HG03108 (cell line): ENCODE data around the gene EPM2A.

ENCODE experiments used
- ATAC-seq: cut with Tn5 transposase; IDR thresholded peaks from one replicate; pipeline ENCODE4 v1.9.1; 2021; ENCODE audit warnings: moderate library complexity; ENCODE audit not compliant: unreplicated experiment

The EPM2A gene

DNA sequence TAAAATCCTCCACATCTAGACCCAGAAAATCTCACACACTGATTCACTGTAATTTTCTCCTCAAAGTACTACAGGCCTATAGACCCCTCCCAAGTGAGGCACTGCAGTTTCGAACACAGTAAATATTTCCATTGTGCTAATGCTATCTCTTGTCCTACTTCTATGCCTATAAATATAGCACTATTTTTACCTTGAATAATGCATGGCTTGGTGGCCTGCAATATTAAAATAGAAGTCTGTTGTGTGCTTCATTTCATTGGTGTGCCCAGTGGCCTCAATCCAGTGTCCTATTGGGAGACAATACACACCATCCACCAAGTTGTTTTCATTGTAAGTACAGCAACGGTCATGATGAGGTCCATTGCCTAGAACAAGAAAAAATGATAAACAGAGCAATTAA is 49.4 kb downstream of the EPM2A start:
- ATAC-seq: no peak

- ATAC-seq: no peak
These were observed 53.4 kb downstream of the EPM2A start for GRCh38 chr6:145681965-145682364.

GRCh38 chr6:145673504-145673903 is 61.8 kb downstream of the EPM2A start:
- ATAC-seq: no peak

GRCh38 chr6:145670311-145670710 is 65.0 kb downstream of the EPM2A start:
- ATAC-seq: no peak

GRCh38 chr6:145669627-145670034 is 65.7 kb downstream of the EPM2A start:
- ATAC-seq: no peak

DNA sequence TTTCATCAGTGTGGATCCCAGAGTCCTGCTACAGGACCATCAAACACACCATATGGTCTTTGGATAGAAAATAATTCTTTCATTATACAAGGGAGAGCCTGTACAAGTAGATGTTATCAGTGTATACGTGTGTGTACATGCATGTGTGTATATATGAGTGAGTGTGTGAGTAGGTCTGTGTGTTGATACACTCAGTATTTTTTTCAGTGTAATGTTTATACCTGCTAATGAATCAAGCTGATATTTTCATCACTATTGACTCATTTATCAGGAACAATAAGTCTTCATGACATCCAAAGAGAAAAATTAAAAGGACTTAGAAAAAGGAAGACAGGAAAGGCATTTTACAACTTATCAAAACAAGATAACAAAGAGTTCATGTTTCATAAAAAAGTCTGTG is 66.5 kb downstream of the EPM2A start:
- no peak for ATAC-seq

GRCh38 chr6:145660676-145661075 is 74.6 kb downstream of the EPM2A start:
- ATAC-seq: no peak

DNA sequence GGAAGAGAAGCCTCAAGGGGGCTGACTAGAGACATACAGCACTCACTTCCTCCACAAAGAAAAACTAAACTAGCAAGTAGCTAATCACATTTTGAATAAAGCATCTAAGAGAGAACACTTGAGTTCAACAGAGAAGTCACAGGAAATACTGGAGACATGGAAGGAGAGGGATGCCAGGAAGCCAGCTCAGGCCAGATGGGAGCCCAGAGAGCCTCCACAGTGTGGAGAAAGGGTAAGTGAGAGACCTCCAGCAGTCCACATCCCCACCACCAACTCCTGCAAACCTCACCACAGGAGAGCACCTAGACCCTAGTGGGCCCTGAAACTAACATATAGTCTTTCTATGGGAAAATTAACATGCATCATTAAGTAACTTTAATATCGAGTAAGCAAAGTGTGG is 79.2 kb downstream of the EPM2A start:
- no peak for ATAC-seq

- ATAC-seq: no peak
These were observed 82.7 kb downstream of the EPM2A start for GRCh38 chr6:145652572-145652971.

DNA sequence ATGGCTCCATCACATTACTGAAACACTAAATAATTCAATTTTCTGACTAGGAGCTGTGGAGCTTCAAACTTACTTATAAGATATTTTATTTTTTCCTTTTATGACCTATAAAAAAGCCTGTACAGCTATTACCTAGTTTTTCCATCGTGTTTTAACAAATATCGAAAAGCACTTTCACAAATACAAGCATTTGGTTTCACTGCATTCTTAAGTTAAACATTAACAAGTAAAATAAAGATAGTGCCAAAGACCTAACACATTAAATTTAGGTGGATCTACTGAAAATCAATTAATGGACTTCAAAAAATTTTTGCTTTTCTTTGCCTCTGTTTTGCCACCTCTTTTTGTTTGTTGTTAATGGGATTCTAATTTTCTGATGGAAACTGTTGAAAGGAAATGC is 83.3 kb downstream of the EPM2A start:
- ATAC-seq: no peak

- no peak for ATAC-seq
These were observed 87.2 kb downstream of the EPM2A start for GRCh38 chr6:145648149-145648548.

- no peak for ATAC-seq
These were observed 87.7 kb downstream of the EPM2A start for GRCh38 chr6:145647602-145648001.

DNA sequence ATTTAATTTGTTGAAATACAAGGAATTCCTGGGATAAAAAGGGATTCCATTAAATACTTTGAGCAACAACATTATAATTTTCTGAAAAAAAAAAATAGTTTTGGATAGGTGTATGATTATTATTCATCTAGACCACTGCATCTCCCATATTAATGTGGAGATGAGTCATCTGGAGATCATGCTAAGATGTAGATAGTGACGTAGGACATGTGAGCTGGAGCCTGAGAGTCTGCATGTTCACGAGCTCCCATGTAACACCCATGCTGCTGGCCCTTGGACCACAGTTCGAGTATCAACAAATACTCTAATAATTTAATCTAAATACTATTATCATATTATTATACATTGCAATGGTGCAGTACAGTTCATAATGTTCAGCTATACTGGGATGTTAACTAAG is 91.6 kb downstream of the EPM2A start:
- no peak for ATAC-seq

DNA sequence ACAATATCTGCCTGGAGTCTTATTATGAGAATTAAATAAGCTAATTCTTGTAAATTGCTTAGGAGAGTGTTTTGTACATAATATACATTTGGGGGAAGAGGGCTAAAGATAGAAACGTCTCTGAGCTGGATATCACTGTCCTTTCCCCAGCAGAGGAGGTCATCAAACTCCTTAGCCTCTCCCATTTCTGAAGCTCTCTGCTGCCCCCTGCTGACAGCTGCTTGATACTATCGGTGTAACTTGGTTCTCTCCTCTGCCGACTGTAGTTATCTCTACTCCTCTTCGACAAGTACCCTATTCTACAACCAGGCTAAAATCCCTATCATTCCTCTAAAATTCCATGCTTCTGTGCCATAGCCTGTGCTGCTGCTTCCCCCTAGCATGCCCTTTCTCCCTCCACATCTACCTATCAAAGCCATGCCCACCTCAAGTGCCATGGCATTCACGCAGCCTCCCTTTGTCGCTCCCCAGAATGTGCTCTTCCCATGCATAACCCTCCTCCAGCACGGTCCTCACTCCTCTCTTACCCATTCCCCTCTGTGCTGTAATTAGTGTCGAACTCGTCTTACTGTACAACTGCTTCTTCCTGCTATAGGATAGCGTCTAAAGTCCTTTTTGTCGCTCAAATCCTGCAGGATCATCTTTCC is 101.2 kb downstream of the EPM2A start:
- peak; percentile 85 for ATAC-seq

DNA sequence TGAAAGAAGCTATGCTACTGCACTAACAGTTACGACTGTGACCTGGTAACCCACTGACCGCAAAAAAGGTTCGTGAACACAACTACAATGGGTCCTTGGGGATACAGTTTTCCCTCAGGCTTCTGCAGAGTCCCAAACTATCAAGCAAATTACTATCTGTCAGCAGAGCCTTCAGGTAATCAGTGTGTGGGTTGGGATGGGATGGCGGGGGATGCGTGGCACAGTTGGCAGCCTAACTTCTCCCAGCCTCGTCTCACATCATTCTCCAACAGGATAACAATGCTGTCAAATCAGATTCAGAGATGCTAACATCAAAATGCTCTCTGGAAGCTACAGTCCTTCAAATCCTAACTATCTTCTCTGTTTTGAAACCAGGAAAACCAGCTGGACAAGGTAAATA is 102.3 kb downstream of the EPM2A start:
- ATAC-seq: no peak

DNA sequence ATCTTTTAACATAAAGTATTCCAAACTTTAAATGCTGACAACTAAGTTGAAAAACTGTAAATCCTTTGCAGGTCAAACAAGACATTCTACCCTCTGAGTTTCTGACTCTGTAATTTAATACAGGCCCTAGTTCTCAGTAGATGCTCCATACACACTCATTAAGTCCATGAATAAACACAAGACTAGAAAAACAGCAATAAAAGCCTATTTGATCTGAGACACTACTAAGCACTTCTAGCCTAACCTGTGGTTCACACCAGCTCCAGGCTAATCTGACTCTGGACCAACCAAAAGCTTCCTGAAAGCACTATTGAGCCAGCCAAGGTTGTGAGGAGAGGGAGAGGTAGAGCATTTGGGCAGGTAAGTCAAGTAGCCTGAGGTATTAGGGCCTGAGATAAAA is 103.9 kb downstream of the EPM2A start:
- ATAC-seq: no peak

GRCh38 chr6:145630598-145630997 is 104.7 kb downstream of the EPM2A start:
- ATAC-seq: no peak

- ATAC-seq: no peak
These were observed 105.8 kb downstream of the EPM2A start for GRCh38 chr6:145629478-145629877.

GRCh38 chr6:145627451-145627850 is 107.9 kb downstream of the EPM2A start:
- ATAC-seq: no peak

GRCh38 chr6:145626857-145627256 is 108.5 kb downstream of the EPM2A start:
- ATAC-seq: no peak

- no peak for ATAC-seq
These were observed 112.1 kb downstream of the EPM2A start for GRCh38 chr6:145623231-145623630.

- peak; percentile 68 for ATAC-seq
These were observed 113.5 kb downstream of the EPM2A start for GRCh38 chr6:145621776-145622175.

DNA sequence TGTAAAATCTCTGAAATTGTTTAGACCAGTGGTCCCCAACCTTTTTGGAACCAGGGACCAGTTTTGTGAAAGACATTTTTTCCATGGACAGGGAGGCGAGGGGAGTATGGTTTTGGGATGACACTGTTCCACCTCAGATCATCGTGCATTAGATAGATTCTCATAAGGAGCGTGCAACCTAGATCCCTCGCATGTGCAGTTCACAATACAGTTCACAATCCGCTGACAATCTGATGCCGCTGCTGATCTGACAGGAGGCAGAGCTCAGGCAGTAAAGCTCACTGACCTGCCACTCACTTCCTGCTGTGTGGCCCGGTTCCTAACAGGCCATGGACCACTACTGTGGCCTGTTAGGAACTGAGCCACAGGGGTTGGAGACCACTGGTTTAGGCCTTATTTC is 115.2 kb downstream of the EPM2A start:
- no peak for ATAC-seq
